GM19324 (cell line): Measurements from ENCODE around the gene GNAT3.

ENCODE experiments used
- ATAC-seq: cut with Tn5 transposase; IDR thresholded peaks from one replicate; pipeline ENCODE4 v1.9.1; 2021; ENCODE audit warnings: mild to moderate bottlenecking, moderate library complexity; ENCODE audit not compliant: unreplicated experiment, low FRiP score

GNAT3 gene

DNA sequence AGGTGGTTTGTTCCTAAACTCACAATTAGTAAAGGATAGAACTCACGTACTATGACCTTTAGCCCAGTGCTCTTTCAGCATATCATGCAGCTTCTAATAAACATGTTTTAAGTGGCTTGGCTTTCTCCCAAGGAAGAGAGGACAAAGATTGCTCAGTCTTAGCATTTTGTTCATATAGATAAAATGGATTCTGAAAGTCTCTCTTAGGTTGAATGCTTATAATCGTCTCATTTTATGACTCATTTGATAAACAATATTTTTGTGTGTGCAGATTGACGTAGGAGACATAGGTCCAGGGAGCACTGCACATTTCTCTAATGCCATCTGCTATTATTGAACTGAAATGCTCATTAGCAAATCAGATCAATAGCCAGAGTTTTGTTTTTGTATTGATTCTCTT lies 44.8 kb downstream of the GNAT3 start:
- no peak for ATAC-seq

DNA sequence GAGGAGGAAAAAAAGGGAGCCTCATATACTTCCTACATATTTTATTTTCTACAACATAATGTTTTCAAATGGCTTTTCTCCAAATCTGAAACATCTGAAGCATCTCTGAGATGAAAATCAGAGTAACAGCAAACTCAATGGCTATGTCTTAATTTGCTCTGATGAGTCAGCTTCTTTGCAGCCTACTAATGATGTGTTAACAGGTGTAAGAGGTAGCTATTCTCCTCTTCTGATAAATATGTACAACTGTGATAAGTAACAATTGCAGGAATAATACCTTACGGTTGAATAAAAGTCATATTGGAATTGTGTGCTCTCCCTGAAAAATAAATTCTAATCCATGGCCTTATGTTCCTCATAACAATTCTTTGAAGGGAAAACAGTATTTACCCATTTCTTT lies 45.2 kb downstream of the GNAT3 start:
- no peak for ATAC-seq

DNA sequence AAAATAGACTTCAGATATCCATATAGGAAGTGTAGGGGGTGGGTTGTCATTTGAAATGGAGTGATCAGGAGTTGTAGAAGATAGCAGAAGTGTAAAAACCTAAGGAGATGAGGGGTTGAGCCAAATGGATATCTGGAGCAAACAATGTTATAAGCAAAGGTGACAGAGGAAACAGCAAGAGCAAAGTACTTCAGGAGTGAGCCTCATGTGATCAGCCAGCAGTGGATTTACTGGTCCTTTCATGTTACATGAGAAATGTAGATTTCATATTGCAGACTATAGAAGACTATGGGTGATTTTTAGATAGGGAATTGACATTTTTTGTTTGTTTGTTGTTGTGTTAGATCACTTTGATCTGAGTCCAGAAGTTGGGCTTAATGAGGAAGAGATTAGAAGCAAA lies 47.7 kb downstream of the GNAT3 start:
- ATAC-seq, result no peak

GRCh38 chr7:80463272-80463920 lies 48.5 kb downstream of the GNAT3 start:
- ATAC-seq, result no peak

DNA sequence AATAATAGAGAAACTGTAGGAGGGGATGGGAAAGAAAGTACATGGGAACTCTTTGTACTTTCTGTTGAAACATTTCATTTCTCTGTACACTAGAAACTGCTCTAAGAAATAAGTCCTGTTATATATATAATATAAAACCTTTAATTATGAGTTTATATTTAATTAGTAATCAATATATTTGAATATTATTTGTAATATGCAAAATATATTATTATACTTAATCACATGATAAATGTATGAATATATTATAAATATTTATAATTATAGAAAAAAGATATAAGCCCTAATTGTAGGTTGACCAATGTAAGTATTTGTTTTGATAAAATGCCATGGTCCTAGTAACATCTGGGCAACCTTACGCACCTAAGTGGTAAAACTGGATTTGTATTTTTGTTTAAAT lies 51.0 kb downstream of the GNAT3 start:
- no peak for ATAC-seq

GRCh38 chr7:80459776-80460510 lies 51.9 kb downstream of the GNAT3 start:
- ATAC-seq, result no peak

DNA sequence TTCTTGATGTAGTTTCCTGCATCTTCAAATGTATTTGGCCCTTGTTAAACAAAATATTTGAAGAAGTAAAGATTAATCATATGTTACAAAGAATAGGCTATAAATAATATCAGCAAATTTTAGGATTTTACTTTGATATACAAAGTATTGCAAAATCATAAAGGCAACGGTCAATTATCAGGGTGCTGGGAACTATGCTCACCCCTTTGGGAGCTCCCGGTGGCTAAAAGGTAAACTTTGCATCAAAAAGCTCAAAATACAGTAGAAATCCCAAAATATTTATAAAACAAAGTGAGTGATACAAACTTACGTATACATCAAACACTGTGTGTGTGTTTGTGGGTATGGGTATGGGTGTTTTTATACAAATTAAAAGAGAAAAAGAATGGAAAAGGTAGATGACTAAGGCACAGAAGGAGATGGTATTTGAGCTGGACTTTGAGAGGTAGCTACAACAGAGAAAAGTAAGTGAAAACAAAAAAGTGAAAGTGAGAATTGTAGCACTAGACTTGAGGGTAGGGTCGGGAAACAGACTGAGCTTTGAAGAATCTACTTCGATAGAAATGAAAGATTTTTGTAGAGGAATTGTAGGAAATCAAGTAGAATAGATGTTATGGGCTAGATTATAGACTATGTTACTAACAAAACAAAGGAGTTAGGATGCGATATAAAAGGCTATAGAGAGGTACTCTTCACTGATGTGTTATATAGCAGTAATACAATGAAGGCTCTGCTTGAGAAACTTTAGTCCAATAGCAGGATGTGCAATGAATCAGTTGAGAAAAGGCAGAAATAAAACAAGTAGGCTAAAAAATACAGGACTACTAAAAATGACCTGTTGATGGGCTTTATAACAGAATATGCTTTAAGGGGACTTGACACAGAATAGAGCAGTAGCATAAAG lies 52.8 kb downstream of the GNAT3 start:
- ATAC-seq, result no peak

DNA sequence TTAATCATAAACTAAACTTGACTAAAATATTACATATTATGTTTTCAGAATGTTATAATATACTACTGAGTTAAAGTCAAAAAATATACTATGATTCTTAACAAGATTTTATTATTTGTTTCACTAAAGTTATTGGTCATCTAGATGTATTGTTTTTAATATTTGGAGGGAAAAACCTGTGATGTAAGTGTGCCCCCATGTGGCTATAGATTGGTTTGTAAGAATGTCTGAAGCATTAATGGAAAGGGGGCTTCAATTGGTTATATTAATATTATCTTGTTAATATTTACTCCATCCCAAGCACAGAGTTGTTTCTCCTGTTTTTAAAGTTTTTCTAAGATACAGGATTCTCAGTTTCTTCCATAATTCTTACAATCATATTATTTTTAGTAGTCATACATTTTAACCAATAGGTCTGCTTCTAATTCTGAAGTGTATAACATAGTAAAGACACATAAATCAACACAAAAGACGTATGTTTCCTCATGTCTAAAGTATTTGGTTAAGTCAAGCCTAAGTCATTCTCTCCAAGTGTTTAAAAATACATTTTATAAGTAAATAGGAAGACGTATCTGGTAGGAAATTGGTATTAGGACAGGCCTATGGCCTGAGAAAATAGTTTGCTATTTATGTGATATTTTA lies 58.0 kb downstream of the GNAT3 start:
- ATAC-seq, result no peak

GRCh38 chr7:80450621-80451308 lies 61.1 kb downstream of the GNAT3 start:
- ATAC-seq, result no peak

DNA sequence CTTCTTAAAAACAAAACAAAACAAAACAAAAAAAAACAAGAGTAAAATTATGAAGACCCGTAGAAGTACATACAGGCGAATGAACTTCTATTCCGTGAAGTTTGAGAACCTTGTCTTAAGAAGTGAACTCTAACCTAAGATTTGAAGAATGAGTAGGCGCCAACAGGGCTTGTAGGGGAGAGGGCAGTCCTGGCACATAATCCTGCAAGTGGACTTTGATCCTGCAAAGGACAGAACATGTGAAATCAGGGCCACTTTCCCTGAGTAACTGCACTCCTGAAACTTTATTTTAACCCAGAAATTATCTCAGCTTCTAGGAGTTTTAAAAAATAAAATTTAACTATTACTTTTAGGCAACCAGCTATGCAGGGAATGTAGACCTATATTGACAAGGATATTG lies 62.0 kb downstream of the GNAT3 start:
- ATAC-seq, result no peak

GRCh38 chr7:80445351-80445750 lies 66.5 kb downstream of the GNAT3 start:
- no peak for ATAC-seq

DNA sequence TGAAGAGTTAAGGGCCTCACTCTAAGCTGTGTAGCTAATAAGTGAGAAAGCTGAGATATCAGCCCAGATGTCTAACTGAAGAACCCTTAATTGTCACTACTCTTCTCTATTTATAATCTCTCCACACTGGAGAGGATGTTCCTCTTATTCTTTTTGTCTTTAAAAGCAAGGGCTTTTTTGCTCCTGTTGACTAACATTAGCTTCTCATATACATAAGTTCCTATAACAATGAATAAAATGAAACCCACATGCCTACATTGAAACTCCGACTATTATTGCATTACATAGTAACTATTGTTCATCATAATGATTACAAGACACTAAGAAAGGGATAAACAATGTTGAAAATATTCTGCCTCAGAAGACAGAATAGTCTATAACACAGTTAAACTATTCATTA lies 67.1 kb downstream of the GNAT3 start:
- no peak for ATAC-seq

DNA sequence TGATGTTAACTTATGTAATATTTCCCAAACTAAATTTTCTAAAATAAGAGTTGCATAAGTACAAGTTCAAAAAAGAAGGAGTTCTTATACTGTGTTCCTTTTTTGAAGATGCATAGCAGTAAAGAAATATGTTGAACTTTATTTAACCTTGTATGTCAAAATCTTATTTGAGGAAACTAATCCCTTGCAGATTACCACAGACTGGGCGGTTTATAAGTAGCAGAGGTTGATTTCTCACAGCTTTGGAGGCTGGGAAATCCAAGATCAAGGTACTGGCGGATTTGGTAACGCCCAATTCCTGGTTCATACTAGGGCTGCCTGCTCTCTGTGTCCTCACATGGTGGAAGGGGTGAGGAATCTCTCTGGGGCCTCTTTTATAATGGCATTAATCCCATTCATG lies 68.5 kb downstream of the GNAT3 start:
- ATAC-seq, result no peak

DNA sequence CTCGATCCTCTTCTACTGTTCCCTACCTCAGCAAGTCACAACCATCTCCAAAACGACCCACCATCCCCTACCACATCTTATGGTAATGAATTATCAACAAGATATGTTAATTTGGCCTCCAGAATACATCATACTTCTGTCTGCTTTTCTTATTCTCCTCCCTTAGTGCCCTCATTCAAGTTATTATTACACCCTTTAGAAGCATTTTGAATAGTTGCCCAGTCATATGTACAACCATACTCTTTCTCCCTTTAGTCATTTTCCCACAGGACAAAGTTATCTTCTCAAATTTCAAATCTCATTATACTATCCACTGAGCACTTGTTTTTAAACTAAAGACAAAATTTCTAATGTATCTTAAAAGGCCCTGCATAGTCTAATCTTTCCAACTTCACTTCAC lies 71.0 kb downstream of the GNAT3 start:
- ATAC-seq, result no peak

DNA sequence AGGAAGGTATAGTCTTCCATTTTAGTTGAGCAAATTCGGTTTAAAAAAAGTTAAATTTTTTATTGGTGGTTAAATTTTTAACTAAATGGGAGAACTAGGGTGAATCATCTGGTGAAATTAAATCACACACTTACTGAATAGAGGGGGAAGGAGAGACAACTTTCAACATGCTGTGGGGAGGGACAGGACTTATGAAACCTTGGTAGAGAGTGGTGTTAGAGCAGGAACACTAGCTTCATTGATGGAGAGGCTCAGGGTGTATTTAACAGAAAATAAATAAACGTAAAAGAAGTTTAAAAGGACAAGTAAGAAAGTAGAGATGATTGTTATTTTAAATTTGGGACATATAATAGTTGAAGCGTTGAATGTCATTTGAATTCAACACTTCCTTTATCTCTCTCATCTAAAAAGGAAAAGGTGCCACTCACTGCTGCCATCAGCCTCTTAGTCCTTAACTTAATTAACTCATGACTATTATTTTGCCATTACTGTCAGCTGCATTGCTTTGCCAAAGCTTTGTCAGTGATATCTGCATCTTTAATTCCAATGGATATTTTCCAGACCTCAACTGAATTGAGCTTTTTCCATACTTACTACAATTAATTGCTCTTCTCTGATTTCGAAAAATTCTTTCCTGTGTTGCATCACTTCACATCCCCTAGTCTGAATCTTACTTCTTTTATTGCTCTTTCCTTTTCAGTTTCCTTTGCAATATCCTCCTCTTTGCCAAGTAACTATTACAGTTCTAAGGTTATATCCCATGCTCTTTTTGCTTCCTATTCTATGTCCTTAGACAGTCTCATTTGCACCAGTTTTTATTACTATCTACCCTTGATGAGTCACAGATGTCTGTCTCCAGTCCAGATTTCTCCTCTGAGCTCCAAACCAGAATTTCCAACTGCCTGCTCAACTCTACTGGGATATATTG lies 71.7 kb downstream of the GNAT3 start:
- no peak for ATAC-seq

GRCh38 chr7:80435521-80435920 lies 76.3 kb downstream of the GNAT3 start:
- ATAC-seq, result no peak

DNA sequence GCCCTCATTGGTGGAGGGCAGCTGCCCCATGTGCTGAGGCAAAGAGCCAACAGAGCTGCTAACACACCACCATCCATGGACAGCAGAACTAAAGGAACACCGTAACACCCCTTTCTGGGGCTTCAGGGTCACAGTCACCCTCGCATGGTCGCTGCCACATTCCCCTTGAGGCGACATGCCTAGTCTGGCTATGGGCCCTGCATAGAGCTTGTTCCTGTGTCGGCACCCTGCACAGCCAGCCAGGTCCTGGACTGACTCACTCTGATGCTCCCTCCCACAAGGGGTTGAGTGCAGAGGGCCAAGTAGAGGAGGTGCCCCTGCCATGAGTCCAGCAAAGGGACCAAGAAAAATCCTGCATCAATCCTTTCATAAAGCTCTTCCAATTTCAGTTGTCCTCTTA lies 77.8 kb downstream of the GNAT3 start:
- no peak for ATAC-seq

- ATAC-seq, result no peak
Observed at GRCh38 chr7:80432166-80432565, 79.7 kb downstream of the GNAT3 start.

DNA sequence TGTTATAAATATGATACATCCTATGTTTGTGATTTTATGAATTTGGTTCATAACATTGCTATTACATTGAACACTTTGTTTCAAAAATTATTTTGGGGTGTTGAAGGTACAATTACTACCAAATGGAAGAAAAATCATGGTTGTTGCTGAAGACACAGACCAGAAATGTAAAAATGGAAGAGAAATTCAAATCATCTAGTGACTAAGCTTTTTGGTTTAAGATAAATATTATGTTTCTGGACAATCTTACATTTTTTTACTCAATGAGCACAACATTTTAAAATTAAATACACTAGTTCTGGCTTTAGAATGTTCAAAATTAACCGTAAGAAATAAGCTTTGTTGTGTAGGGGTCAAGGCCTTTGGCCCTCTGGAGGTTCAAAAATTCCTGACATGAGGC lies 82.7 kb downstream of the GNAT3 start:
- ATAC-seq, result no peak
